NCI-H446 treated with DMSO at 0.1 percent for 48 hours (cell line): ENCODE results near the gene EVI5.

Experiments used
- DNase-seq: peaks from one replicate; lab custom pipeline; 2025; lab: John Stamatoyannopoulos, UW

Gene EVI5

DNA sequence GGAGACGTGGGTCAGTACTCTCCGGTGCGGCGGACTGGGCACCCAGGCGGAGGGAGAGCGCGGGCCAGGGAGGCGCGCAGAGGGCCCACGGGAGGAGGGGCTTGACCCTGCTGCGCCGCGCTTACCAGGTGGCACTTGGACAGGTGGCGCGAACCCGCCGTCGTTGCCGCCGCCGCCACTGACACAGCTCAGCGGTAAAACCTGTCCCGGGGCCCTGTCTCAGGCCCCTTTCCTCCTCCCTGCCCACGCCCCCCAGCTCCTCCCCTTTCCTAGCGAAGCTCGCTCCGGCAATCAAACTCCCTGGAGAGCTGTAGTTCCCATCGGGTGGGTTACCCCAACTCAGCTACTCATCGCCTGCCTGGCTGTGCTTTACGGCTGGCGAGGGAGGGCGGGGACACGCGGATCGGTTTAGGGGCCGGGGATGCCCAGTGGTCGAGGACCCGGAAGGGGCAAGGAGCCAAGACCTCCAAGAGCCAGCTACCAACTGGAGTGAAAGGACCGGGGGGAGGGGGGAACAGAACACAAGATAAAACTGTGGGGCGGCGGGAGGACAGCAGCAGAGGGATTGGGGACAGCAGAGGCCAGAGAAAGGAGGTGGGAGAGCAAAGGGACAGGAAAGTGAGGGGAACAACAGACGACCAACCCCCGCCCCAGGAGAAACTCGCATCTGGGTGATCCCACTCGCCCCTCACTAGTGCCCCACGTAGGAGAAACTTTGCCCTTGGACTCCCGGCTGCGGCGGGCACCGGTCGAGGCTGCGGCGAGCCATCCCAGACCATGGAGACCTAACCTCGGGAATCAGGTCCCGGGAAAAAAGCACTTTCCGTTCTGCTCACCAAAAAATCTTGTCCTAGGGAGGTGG lies 301.1 kb downstream of the EVI5 start:
- DNase-seq, result no peak

DNA sequence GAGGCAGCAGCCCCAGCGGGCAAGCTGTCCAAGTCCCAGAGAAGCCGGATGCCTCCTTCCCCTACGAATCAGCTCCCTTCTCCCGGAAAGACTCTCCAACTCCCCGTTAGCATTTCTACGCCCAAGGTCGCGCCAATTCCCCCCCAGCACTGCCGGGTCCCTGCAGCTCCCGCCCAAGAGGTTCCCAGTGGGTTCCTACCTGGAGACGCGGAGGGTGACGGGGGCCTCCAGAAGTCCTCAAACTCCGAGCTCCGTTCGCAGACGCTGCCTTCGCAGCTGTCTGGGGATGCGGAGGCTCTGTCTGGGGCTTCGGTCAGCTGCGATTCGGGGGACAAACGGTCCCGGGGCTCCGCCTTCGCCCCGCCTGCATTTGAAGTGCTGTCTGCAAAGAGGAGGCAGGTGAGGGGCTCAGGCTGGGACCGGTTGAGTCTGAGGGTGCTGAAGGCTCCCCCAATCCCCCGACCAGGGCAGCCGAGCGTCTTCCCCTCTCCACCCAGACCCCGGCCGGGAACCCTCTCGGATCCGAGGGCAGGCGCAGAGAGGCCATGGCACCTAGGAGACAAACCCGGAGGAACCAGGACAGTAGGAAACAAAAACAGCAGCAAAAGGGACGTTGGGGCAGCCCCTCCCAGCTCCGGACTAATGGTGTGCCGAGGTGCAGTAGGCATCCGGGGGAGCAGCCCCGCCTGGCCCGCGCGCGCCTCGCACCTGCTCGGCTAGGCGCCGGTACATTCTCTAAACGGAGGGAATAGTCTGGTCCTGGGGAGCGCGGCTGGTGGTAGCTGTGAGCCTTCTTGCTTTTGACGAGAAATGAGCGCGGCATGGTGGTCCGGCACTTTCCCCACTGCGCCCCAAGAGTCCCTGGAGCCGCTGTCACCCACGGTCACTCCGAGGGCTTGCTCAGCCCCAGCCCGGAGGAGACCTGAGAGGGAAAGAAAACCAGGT lies 302.0 kb downstream of the EVI5 start:
- no peak for DNase-seq

DNA sequence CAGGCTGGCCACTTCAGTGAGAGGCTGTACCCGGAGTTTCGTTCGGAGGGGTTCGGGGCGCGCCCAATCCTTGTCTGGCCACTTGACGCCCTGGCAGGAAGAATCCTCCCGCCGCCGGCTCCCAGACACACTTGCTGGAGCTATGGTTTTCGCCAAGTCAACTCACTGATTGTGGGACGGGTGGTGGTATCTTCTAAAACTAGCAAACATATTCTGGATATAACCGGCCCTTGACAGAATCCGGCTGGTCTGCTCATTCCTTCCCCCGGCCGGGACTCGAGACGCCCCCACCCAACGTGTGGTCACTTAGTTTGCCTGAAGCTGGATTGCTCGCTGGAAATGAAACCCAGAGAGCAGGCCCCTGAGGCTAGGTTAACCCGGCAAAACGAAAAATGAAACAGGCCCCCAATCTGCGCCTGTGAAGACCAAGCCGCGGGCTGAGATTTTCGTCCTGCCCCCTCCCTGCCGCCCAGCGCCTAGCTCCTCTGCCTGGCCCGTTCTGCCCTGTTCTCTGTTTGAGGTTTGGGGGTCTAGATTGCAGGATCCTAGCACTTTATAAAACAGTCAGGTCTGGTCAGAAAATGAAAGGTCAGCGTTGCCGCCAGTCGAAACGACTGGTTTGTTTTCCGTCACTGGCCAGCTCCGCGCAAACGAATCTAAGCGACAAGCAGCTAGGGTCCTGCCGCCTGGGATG lies 302.8 kb downstream of the EVI5 start:
- DNase-seq, result no peak

DNA sequence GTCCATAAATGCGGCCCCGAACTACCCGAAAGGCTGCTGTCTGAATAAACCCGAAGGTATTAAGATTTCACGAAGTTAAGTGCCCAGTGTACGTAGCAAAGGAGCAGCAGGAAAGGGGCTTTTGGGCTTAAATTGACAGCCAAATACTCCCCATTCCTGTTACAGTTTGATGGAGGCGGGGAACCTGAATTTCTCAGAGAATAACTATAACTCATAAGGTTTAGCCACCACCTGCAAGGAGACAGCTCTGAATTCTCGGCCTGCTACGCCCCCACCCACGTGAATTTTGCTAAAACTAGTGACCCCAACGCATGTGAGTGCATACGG lies 303.3 kb downstream of the EVI5 start:
- no peak for DNase-seq

DNA sequence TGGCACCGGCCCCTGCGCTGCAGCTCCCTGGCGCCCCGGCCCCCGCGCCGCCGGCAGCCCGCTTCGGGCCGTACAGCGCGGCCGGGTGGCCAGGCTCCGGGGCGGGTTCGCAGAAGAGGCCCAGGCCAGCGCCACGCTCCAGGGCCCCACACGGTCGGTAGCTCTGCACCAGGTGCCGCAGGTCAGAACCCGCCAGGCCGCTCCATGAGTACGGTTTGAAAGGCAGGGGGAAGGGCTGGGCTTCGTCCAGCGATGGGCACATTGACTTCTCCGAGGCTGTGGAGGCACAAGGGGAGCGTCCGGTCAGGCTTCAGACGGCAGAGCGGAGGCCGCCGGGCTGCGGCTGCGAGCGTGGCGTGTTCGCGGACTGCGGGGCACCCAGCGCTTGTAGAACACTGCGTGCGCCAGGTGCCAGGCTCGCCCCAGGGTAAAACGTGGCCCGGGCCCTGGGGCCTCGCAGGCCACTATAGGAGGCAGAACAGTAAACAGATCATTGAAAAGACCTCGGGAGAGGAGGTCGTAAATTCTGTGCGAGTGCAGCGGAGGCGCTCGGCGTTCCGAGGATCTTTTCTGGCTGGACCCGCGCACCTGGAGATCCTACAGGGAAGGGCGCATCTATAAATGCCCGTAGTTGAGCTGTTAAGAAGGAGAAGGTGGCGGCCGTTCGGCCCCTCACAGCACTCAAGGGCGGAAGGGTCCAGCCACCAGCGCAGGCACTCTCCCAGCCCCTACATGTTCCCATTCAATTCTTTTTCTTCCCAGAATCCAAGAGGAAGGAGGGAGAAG lies 303.9 kb downstream of the EVI5 start:
- DNase-seq, result no peak

DNA sequence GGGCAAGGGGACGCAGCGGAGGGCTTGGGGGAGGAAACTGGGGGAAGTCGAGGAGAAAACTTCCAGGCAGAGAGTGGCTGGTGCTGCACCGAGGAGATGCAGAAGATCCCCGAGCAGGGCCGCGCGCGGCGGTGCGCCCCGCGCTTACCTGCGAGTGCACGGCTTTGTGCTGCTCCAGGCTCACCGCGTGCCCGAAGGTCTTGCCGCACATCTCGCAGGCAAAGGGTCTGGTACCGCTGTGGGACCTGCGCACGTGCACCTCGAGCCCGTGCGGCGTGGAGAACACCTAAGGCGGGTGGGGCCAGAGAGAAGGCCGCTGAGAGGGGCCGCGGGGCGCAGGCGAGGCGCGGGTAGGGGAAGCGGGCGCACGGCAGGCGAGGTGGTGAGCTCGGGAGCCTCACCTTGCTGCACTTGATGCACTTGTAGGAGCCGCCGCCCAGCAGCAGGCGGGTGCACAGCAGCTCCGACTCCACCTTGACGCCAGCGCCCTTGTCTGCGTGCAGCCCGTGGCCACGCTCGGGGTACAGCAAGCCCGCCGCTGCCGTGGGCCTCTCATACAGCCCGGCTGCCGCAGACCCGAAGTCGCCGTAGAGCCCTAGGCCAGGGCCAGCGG lies 304.6 kb downstream of the EVI5 start:
- no peak for DNase-seq

DNA sequence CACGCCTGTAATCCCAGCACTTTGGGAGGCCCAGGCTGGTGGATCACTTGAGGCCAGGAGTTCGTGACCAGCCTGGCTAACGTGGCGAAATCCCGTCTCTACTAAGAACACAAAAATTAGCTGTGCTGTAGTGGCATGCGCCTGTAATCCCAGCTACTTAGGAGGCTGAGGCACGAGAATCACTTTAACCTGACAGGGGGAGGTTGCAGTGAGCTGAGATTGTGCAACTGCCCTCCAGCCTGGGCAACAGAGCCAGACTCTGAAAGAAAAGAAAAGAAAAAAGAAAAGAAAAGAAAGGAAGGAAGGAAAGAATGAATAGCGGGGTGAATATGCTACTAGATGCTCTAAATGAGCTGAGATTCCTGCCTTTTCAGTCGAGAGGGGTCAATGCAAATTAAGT lies 305.3 kb downstream of the EVI5 start:
- no peak for DNase-seq

DNA sequence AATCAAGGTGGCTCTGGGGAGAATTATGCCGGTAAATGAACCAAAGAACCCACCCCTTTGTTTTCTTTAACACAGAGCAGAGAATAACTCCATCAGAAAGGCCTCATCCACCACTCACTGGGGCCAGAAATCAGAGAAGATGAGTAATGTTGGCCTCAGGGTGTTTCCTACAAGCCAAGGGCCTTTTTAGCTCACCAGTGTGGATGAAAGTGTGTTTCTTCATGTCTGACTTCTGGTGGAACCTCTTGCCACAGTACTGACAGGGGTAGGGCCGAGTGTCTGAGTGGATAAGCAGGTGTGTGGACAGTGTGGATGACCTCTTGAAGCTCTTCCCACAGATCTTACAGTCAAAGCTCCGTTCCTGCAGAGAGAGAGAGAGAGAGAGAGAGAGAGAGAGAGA lies 306.5 kb downstream of the EVI5 start:
- DNase-seq, result no peak

DNA sequence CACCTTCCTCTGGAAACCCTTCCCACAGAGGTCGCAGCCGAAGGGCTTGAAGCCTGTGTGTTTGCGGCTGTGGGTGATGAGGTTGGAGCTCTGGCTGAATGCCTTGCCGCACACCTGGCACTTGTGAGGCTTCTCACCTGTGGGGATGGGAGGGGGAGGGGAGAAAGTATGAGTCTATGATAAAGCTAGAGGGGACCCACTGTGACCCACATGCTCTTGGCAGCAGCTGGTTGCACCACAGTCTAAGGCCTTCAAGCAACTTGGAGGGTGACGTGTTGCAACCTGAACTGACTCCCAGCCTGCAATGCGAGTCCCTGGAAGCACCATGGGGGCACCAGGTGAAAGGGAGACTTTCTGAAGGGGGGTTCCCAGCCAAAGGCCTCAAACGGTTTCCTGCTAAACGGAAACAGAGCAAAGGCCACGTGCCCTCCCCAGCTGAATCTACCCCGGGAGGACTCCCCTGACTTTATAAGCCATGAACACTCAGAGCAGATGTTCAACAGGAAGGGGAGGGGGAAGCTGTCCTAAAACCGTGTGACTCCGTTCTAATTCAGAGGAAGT lies 308.8 kb downstream of the EVI5 start:
- DNase-seq, result no peak

DNA sequence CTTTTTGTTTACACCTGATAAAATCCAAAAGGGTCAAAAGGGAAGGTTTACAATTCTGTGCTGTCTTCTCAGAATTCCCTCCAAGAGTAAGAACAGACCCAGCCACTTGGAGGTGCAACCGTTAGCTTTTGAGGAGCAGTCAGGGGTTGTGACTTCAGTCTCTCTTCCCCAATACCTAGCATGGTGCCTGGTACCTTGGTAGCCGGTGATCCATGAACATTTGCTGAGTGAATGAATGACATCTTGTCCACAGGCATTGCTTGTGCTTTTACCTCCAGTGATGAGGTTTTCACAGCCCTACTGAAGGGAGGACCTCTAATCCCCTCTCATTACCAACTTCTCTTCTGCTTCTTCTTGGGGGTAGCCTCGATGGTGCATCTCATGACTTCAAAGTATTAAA lies 309.9 kb downstream of the EVI5 start:
- no peak for DNase-seq

DNA sequence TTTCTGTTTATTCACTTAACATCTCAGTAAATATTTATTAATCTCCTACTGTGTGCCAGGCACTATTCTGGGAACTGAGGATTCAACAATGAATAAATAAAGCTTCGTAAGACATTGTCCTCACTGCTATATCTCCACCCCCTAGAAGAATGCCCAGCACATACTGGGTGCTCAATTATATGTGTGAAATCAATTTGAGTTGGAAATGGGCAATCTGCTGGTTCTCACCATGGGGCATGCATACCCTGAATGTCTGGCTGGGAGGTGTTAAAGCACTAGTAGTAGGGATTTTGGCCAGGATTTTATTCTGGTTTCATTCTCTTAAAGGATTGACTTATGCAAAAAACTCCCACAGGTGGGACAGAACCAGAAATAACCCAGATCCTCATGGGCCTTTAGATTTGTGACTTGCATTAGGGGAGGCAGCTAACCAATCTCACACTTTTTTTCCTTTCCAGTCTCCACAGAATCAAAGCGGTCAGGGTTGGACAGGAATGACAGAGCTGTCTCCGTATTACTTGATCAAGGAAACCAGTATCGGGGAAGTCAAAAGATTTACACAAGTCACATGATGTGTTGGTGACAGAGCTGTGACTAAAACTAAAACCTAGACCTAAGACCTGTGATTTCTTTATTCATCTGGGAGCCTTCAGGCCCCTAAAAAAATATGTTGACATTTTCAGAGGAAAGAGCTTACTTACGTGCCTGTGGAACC lies 311.0 kb downstream of the EVI5 start:
- no peak for DNase-seq

DNA sequence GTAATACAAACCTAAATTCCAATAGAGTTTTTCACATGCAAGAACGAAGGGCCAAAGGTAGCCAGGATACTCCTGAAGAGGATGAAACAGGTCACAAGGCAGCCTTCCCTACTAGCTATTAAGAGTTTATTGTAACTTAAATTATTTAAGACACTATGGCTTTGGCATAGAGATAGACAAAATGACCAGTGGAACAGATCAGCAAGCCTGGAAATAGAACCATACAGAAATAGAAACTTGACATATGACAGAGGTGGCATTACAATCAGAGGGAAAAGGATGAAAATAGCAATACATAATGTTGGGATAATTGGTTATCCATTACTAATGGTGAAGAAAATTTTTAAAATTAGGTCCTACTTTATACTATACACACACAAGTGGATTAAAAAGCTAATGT lies 314.7 kb downstream of the EVI5 start:
- DNase-seq, result no peak

DNA sequence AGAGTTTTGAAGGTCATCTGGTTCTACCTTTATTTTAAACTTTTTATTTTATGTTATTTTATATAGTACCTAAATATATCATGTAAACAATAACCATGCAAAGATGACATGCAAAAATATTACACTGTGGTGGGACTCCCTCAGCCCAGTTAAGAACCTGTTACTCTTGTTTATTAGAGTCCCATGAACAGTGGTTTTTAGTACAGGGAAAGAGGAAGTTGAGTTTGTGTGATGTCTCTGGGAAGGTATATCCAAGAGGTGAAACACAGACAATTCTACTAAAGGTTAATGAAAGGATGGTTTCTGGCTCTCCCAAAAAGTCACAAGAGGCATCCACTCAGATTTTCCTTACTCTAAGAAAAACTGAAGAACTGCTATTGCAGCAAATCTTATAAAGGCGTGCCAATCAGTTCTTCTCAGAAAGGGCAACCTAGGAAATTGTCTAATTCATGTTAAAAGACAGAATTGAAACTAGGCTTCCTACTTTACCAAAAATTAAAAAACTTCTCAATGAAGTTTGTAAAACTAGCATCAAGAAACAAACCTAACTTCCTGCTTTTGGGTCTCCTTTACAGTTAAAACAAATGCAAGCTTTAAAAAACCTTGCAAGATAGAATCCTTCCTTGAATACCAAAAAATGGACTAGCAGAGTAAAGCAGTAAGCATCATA lies 318.1 kb downstream of the EVI5 start:
- no peak for DNase-seq

DNA sequence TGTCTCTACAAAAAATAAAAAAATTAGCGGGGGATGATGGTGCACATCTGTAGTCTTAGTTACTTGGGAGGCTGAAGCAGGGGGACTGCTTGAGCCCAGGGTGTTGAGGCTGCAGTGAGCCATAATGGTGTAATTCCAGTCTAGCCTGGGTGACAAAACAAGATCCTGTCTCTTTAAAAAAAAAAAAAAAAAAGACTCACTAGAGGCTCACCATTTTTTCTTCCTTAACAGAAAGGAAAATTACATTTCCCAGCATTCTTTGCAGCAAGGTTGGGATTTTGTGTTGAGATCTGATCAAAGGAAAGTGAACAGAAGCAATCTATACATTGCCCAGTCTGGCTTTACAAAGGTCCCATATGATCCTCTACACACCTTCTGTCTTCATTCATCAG lies 319.7 kb downstream of the EVI5 start:
- no peak for DNase-seq

DNA sequence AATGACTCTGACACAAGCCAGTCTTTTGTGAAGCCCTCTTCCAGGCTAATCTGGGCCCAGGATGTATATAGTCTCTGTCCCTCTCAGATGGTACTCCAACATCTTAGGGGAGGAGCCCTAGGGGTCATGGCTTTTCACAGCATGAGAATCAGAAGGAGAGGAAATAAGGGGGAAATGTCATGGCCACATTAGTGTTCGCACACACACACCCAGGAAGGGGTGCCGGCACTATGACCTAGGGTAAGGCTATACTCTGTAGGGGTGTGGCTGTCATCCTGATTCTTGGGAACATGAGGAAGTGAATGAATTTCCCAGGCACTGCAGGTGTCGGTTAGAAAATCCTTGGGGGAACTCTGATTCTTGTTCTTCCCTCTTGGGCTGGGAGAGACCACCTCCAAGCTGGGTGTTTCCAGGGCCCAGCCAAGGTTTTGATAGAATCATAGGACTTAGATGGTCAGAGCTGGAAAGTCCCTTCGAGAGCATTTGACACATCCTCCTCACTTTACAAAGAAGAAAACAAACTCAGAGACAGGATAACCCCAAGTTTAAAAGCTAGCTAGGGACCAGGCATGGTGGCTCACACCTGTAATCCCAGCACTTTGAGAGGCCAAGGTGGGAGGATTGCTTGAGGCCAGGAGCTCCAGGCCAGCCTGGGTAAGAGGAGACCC lies 320.2 kb downstream of the EVI5 start:
- DNase-seq, result no peak

DNA sequence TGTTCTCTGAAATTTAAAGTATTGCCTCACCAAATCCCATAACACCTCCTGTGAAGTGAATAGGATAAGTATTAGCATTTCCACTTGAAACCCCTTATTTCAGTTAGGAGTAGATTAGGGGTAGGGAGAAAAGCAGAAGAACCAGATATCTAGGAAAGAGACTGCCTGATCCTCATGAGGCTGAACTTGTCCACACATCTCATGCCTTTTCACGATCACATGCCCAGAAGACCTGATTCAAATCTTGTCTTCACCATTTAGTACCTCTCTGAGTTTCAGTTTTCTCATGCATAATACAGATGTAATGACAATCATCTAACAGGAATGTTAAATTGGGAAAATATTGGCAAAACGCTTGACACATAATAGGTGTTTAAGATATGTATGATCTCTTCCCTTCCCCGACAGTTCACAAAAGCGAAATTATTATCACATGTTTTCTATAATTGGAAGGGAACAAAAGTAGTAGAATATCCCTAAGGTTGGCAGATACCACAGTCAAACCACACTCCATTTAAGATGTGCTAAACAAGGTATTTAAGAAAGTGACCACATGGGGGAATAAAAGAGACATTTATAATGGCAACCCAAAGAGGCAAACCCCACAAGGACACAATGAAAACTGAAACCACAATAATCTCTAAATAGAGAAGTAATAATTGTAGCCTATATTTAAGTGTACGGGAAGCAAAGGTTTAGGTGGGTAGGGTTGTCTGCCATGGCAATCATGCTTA lies 323.4 kb downstream of the EVI5 start:
- no peak for DNase-seq

DNA sequence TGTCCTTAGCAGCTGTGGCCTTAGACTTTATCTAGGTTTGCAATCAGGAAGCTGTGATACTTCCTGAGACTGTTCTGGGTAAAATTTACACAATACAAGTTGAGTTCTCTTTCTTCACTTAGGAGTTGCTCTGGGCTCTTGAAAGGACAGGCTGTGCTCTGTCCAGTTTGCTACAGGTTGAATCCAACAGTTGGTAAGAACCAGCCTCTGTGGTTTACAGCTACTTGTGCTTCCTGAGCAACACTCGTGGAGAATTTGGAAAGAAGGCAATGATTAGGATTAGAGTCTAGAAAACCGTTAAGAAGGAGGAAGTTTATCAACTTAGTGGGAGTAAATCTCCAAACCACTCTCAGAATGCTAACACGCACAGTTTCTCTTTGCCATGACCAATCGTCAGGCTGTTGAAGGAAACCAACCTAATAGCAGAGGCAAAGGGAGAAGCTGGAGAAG lies 325.0 kb downstream of the EVI5 start:
- no peak for DNase-seq
